ENCODE results near the gene POU5F1. TPM values are rescaled to one million over a fixed set of nuclear protein-coding genes. Genes with fewer than 3 reads are reported as not detected.
"Not testable (repeated sequence)": the region's sequence is repeated elsewhere in the genome, so short reads cannot be mapped to it uniquely, and the experiment has no call there.

POU5F1 gene
- 0.94 TPM for total RNA-seq
- long read RNA-seq = 0 reads

DNA sequence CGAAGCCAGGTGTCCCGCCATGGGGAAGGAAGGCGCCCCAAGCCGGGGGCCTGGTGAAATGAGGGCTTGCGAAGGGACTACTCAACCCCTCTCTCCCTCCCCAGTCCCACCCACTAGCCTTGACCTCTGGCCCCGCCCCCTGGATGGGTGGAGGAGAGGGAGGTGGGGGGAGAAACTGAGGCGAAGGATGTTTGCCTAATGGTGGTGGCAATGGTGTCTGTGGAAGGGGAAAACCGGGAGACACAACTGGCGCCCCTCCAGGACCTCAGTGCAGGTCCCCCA lies at the start of gene POU5F1:
POU5F1 (minus strand) TSS at position 83 of the 282 bp plus-strand sequence; CDS start at position 21, 62 bp downstream.
- intact Hi-C loops (cut with DNase I) = no loop called here
- DNase-seq (no peak), ATAC-seq (ENCODE audit: poor library complexity) (no peak)

- ATAC-seq (ENCODE audit: poor library complexity) = peak; percentile 65
These were observed 45.9 kb upstream of the POU5F1 start for GRCh38 chr6:31216208-31216898.

DNA sequence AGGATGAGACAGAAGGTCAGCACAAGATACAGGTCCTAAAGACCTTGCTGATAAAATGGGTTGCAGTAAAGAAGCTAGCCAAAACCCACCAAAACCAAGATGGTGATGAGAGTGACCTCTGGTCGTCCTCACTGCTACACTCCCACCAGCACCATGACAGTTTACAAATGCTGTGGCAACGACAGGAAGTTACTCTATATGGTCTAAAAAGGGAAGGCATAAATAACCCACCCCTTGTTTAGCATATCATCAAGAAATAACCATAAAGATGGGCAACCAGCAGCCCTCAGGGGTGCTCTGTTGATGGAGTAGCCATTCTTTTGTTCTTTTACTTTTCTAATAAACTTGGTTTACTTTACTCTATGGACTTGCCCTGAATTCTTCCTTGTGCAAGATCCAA lies 44.7 kb upstream of the POU5F1 start:
- ATAC-seq (ENCODE audit: poor library complexity); DNase-seq: not testable (repeated sequence)

More at GRCh38 chr6:31216208-31216898, 45.9 kb upstream of the POU5F1 start:
- no peak for DNase-seq
- intact Hi-C loops (cut with DNase I) = no loop called here

GRCh38 chr6:31214516-31214915 lies 44.0 kb upstream of the POU5F1 start:
- intact Hi-C loops (cut with DNase I) = no loop called here
- no peak for DNase-seq

More for the DNA sequence above, 44.7 kb upstream of the POU5F1 start:
- intact Hi-C loops (cut with DNase I) = not testable (repeated sequence)

DNA sequence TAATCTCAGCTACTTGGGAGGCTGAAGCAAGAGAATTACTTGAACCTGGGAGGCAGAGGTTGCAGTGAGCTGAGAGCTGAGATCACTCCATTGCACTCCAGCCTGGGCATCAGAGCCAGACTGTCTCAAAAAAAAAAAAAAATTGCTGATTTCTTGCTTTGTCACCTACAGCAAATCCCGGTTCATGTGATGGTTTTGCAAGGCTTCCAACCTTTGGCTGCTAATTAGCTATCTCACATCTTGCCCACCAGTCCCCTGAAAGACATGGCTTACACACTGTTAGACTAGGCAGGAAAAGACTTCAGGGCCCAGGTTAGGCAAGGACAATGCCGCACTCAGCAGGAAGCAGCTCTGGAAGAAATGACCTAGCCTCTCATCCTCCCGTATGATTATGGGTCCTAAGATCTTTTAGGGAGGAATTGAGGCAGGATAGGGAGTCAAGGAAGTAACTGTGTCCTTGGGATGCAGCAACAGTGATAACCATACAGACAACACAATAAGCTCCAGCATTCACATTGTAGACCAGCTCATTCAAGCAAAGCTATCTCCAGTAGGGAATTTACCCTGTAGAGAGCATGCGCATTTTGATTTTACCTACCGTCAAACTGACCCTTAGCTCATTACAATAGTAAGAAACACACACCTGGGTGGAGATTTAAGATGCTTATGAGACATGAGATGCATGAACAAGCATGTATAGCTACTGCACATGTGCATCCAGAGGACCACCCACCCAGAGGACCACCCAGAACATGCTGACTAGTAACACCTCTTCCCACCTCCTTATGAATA lies 40.5 kb upstream of the POU5F1 start:
- no peak for DNase-seq
- intact Hi-C loops (cut with DNase I) = no loop called here
- ATAC-seq (ENCODE audit: poor library complexity) = no peak

More at GRCh38 chr6:31214516-31214915, 44.0 kb upstream of the POU5F1 start:
- ATAC-seq (ENCODE audit: poor library complexity) = no peak

- DNase-seq (no peak), ATAC-seq (ENCODE audit: poor library complexity) (peak; percentile 55)
- intact Hi-C loops (cut with DNase I) = no loop called here
These were observed 39.6 kb upstream of the POU5F1 start for GRCh38 chr6:31210123-31210522.

DNA sequence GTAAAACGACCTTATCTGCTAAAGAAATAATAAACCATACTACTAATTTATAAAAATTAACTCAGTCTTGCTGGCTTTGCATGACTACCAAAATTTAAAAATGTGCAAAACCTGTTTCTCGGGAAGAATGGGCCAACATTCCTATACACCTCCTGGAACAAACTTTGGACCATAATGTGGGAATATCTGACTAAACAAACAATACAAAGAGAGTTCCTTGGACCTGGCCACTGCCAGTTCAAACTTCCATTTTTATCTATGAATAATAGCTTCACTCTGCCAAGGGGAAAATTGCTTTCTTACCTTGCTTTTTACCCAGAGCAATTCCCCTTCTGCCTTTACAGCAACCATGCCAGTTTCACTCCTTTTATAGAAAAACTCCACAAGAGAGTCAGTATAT lies 38.7 kb upstream of the POU5F1 start:
- DNase-seq (no peak), ATAC-seq (ENCODE audit: poor library complexity) (no peak)
- intact Hi-C loops (cut with DNase I) = no loop called here

- no peak for ATAC-seq (ENCODE audit: poor library complexity)
- DNase-seq = no peak
- intact Hi-C loops (cut with DNase I) = no loop called here
These were observed 38.0 kb upstream of the POU5F1 start for GRCh38 chr6:31208506-31208905.

GRCh38 chr6:31205638-31206037 lies 35.2 kb upstream of the POU5F1 start:
- DNase-seq = no peak
- ATAC-seq (ENCODE audit: poor library complexity) = no peak
- intact Hi-C loops (cut with DNase I) = no loop called here

DNA sequence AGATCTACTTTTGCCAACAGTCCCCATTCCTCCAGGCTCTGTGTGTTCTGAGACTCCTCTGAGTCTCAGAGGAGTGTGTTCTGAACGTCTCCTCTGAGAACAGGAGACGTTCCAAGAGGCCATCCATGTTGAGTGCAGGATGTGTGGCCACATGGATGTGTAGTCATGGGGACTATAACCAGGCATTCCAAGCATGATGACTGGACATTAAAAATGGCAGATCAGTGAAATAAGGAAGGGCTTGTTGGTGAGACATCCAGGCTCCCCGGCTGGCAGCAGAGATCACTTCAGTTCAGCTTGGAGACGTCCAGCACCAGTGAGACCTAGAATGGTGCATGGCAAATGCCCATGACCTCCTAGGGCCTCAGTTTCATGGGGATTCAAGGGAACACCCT lies 34.3 kb upstream of the POU5F1 start:
- intact Hi-C loops (cut with DNase I) = no loop called here
- ATAC-seq (ENCODE audit: poor library complexity) (no peak), DNase-seq (no peak)

GRCh38 chr6:31203345-31203979 lies 33.0 kb upstream of the POU5F1 start:
- peak; percentile 22 for ATAC-seq (ENCODE audit: poor library complexity)

DNA sequence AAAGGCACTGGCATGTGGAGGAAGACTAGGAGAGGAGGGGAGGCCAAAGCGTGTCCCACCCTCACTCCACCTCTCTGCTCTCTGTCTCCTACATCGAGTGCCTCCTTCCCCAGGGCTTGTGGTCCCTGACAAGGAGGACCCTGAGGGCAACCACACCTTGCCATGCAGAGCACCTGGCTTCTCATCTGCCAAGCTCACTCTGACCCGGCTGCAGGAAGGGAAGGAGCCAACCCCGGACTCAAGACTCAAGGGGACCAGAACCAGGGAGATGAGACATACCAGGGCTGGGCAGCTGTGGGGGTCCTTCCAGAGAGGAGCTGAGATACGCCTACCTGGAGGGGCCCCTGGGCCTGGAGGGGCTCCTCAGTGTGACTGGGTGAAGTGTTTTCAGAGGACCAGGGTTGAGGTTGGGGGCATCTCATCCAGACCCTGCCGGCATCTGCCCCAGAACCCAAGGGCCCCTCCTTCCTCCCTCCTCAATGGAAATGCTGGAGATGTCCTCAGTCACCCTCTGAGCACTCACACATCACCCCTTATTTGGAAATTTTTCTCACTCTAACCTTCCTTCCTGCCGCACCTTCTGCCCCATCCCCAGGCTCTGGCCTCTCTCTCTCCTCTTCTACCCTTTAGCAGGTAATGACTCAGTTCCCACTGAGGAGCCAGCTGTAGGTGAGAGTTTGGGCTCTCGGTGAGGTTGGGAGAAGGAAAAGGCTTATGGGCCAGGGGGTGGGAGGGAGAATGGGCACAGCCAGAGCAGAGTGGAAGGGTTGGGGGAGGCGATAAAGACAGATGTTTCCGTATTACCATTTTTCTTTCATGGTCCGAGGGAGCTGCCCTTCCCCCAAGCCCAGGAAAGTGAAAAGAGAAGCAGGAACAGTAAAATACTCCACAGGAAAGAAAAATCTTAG lies 32.0 kb upstream of the POU5F1 start:
- intact Hi-C loops (cut with DNase I) = no loop called here
- DNase-seq (no peak), ATAC-seq (ENCODE audit: poor library complexity) (no peak)

More at GRCh38 chr6:31203345-31203979, 33.0 kb upstream of the POU5F1 start:
- intact Hi-C loops (cut with DNase I) = no loop called here
- no peak for DNase-seq

- DNase-seq; intact Hi-C loops (cut with DNase I); ATAC-seq (ENCODE audit: poor library complexity): not testable (repeated sequence)
These were observed 28.6 kb upstream of the POU5F1 start for GRCh38 chr6:31199105-31199452.

- ATAC-seq (ENCODE audit: poor library complexity) (peak; percentile 92), DNase-seq (peak; percentile 96)
- intact Hi-C loops (cut with DNase I) = loop anchor here (2.0 kb wide), 1 partner anchor 169 kb away; no protein-coding TSS in a partner anchor
These were observed 27.2 kb upstream of the POU5F1 start for GRCh38 chr6:31197559-31198305.

DNA sequence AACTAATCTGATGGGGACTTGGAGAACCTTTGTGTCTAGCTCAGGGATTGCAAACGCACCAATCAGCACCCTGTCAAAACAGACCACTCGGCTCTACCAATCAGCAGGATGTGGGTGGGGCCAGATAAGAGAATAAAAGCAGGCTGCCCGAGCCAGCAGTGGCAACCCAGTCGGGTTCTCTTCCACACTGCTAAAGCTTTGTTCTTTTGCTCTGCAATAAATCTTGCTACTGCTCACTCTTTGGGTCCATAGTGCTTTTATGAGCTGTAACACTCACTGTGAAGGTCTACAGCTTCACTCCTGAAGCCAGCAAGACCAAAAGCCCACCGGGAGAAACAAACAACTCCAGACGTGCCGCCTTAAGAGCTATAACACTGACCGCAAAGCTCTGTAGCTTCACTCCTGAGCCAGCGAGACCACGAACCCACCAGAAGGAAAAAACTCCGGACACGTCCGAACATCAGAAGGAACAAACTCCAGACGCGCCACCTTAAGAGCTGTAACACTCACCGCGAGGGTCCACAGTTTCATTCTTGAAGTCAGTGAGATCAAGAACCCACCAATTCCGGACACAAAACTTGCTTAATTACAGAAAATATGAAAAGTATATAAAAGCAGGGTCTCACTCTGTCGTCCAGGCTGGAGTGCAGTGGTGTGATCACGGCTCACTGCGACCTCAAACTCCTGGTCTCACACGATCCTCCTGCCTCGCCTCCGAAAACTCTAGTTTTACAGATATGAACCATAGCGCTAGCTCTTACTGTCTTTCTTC lies 26.0 kb upstream of the POU5F1 start:
- not testable (repeated sequence) for DNase-seq; ATAC-seq (ENCODE audit: poor library complexity)
- intact Hi-C loops (cut with DNase I) = loop anchor here (2.0 kb wide), 1 partner anchor 170 kb away; no protein-coding TSS in a partner anchor

GRCh38 chr6:31195308-31195979 lies 25.0 kb upstream of the POU5F1 start:
- intact Hi-C loops (cut with DNase I); DNase-seq; ATAC-seq (ENCODE audit: poor library complexity): not testable (repeated sequence)
